Measurements from ENCODE around the gene PHF21B.
A peak's percentile ranks its signal among the peaks of the same experiment; 100 is the strongest.

DNA sequence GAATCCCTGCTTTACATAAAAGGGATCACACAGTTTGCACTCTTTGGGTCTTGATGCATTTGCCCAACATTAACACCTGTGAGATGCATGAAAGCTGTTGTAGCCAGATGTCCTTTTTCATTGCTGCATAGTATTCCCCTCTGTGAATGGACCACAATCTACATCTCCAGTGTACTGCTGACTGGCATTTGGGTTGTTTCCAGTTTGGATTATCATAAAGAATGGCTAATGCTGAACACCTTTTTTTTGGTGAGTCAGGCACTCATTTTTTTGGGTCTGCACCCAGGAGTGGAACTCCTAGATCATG, 58.3 kb downstream of the PHF21B start:
- TF ChIP-seq EZH2 (IDR thresholded peaks at IDR 0.05; ENCODE audit: low read depth, low read length, severe bottlenecking) (no peak), JUN (IDR thresholded peaks at IDR 0.05; ENCODE audit: low read depth, low read length) (no peak), CTCF (IDR thresholded peaks at IDR 0.05; ENCODE audit: control extremely low read depth in 1 of 3, insufficient read depth in 1 of 3, low read depth in 1 of 3, low read length in 3 of 3) (no peak), POLR2A (IDR thresholded peaks at IDR 0.05; ENCODE audit: control extremely low read depth in 1 of 2, low read depth in 2 of 2, low read length in 2 of 2) (no peak), KDM1A (IDR thresholded peaks at IDR 0.05; ENCODE audit: borderline replicate concordance, low read length) (peak; percentile 92), POLR2AphosphoS5 (IDR thresholded peaks at IDR 0.05; ENCODE audit: low read depth, low read length) (no peak), TAF7 (optimal IDR thresholded peaks at IDR 0.05; ENCODE audit: borderline replicate concordance, low read depth, low read length) (no peak), SIN3A (conservative IDR thresholded peaks at IDR 0.05 in 1 of 2, IDR thresholded peaks at IDR 0.05 in 1 of 2; ENCODE audit: low read depth in 1 of 2, low read length in 2 of 2) (no peak), EP300 (IDR thresholded peaks at IDR 0.05; ENCODE audit: borderline replicate concordance in 1 of 2, low read depth in 2 of 2, low read length in 2 of 2) (no peak), TCF12 (IDR thresholded peaks at IDR 0.05; ENCODE audit: low read depth, low read length) (no peak)
- TF ChIP-seq, protein P1, sequence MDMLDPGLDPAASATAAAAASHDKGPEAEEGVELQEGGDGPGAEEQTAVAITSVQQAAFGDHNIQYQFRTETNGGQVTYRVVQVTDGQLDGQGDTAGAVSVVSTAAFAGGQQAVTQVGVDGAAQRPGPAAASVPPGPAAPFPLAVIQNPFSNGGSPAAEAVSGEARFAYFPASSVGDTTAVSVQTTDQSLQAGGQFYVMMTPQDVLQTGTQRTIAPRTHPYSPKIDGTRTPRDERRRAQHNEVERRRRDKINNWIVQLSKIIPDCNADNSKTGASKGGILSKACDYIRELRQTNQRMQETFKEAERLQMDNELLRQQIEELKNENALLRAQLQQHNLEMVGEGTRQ (IDR thresholded peaks at IDR 0.05; ENCODE audit: low read length): no peak
- TF ChIP-seq, protein P2, sequence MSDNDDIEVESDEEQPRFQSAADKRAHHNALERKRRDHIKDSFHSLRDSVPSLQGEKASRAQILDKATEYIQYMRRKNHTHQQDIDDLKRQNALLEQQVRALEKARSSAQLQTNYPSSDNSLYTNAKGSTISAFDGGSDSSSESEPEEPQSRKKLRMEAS (IDR thresholded peaks at IDR 0.05): no peak

All from H1 (cell line).